GM19467 (cell line): ENCODE data around the gene CCDC184.
"Not testable (repeated sequence)": the region's sequence is repeated elsewhere in the genome, so short reads cannot be mapped to it uniquely, and the experiment has no call there.

ENCODE experiments used
- ATAC-seq: cut with Tn5 transposase; IDR thresholded peaks from one replicate; pipeline ENCODE4 v1.9.1; 2021; ENCODE audit warnings: mild to moderate bottlenecking, moderate library complexity; ENCODE audit not compliant: unreplicated experiment

Gene CCDC184

GRCh38 chr12:48183091-48183875 is at the start of gene CCDC184:
Gene CCDC184, plus strand, starts transcription at chr12:48183644. Its CDS starts 479 bp downstream, at chr12:48184123.
- ATAC-seq: peak; percentile 69

GRCh38 chr12:48135027-48135426 is 48.4 kb upstream of the CCDC184 start:
- no peak for ATAC-seq

GRCh38 chr12:48142818-48143674 is 40.4 kb upstream of the CCDC184 start:
- ATAC-seq: no peak

- ATAC-seq: no peak
Measured at GRCh38 chr12:48143898-48144297, 39.5 kb upstream of the CCDC184 start.

GRCh38 chr12:48145981-48146380 is 37.5 kb upstream of the CCDC184 start:
- ATAC-seq: no peak

- no peak for ATAC-seq
Measured at GRCh38 chr12:48151103-48151771, 32.2 kb upstream of the CCDC184 start.

GRCh38 chr12:48155786-48156185 is 27.7 kb upstream of the CCDC184 start:
- not testable (repeated sequence) for ATAC-seq

GRCh38 chr12:48156652-48157017 is 26.8 kb upstream of the CCDC184 start:
- no peak for ATAC-seq

GRCh38 chr12:48157018-48157888 is 26.2 kb upstream of the CCDC184 start, which contains the start of gene ASB8:
Gene ASB8, minus strand, starts transcription at chr12:48157515. Its CDS starts 4,019 bp downstream, at chr12:48153496.
- ATAC-seq: peak; percentile 86

GRCh38 chr12:48157889-48158370 is 25.5 kb upstream of the CCDC184 start:
- ATAC-seq: peak; percentile 12

GRCh38 chr12:48160046-48160445 is 23.4 kb upstream of the CCDC184 start:
- no peak for ATAC-seq

GRCh38 chr12:48160807-48161206 is 22.6 kb upstream of the CCDC184 start:
- no peak for ATAC-seq

- ATAC-seq: no peak
Measured at GRCh38 chr12:48163150-48163747, 20.2 kb upstream of the CCDC184 start.

GRCh38 chr12:48164451-48164850 is 19.0 kb upstream of the CCDC184 start:
- ATAC-seq: no peak

GRCh38 chr12:48165089-48165981 is 18.1 kb upstream of the CCDC184 start:
- ATAC-seq: no peak

- no peak for ATAC-seq
Measured at GRCh38 chr12:48169011-48169410, 14.4 kb upstream of the CCDC184 start.

- ATAC-seq: no peak
Measured at GRCh38 chr12:48175613-48176416, 7.6 kb upstream of the CCDC184 start.

GRCh38 chr12:48176417-48176751 is 7.1 kb upstream of the CCDC184 start:
- ATAC-seq: no peak
